Measurements from ENCODE around the gene MFSD2A.

The MFSD2A gene

GRCh38 chr1:39933956-39934941 lies 20.7 kb upstream of the MFSD2A start (continued):
- no peak for TF ChIP-seq TSHZ2 (CRISPR knock-in tag; IDR thresholded peaks at IDR 0.05)
- TF ChIP-seq ZFP3 (CRISPR knock-in tag; IDR thresholded peaks at IDR 0.05), result no peak
- TF ChIP-seq PPARA (CRISPR knock-in tag; IDR thresholded peaks at IDR 0.05; ENCODE audit: borderline replicate concordance), result no peak
- TF ChIP-seq, protein P1, sequence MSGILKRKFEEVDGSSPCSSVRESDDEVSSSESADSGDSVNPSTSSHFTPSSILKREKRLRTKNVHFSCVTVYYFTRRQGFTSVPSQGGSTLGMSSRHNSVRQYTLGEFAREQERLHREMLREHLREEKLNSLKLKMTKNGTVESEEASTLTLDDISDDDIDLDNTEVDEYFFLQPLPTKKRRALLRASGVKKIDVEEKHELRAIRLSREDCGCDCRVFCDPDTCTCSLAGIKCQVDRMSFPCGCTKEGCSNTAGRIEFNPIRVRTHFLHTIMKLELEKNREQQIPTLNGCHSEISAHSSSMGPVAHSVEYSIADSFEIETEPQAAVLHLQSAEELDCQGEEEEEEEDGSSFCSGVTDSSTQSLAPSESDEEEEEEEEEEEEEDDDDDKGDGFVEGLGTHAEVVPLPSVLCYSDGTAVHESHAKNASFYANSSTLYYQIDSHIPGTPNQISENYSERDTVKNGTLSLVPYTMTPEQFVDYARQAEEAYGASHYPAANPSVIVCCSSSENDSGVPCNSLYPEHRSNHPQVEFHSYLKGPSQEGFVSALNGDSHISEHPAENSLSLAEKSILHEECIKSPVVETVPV (CRISPR knock-in tag; IDR thresholded peaks at IDR 0.05), result no peak
- no peak for TF ChIP-seq ZNF8 (CRISPR knock-in tag; IDR thresholded peaks at IDR 0.05)
- no peak for TF ChIP-seq TOX (CRISPR knock-in tag; IDR thresholded peaks at IDR 0.05; ENCODE audit: borderline replicate concordance)

- no peak for TF ChIP-seq ZNF8 (CRISPR knock-in tag; IDR thresholded peaks at IDR 0.05)
- no peak for TF ChIP-seq ARNTL (CRISPR knock-in tag; IDR thresholded peaks at IDR 0.05; ENCODE audit: borderline replicate concordance, low read depth)
- no peak for TF ChIP-seq OSR1 (CRISPR knock-in tag; IDR thresholded peaks at IDR 0.05)
- TF ChIP-seq, protein P1 (CRISPR knock-in tag; IDR thresholded peaks at IDR 0.05), result no peak
- TF ChIP-seq GLIS3 (CRISPR knock-in tag; IDR thresholded peaks at IDR 0.05), result no peak
- TF ChIP-seq ESRRG (CRISPR knock-in tag; IDR thresholded peaks at IDR 0.05), result no peak
- TF ChIP-seq TSHZ2 (CRISPR knock-in tag; IDR thresholded peaks at IDR 0.05), result no peak
- TF ChIP-seq RARB (CRISPR knock-in tag; IDR thresholded peaks at IDR 0.05), result no peak
- TF ChIP-seq SNAI2 (CRISPR knock-in tag; IDR thresholded peaks at IDR 0.05), result no peak
- no peak for TF ChIP-seq ZC3H10 (CRISPR knock-in tag; IDR thresholded peaks at IDR 0.05)
- no peak for TF ChIP-seq ZFP30 (CRISPR knock-in tag; IDR thresholded peaks at IDR 0.05)
- no peak for TF ChIP-seq TOX (CRISPR knock-in tag; IDR thresholded peaks at IDR 0.05; ENCODE audit: borderline replicate concordance)
- no peak for TF ChIP-seq POU6F1 (CRISPR knock-in tag; IDR thresholded peaks at IDR 0.05; ENCODE audit: borderline replicate concordance, low read depth)
- TF ChIP-seq TCF4 (CRISPR knock-in tag; IDR thresholded peaks at IDR 0.05; ENCODE audit: borderline replicate concordance), result no peak
- ATAC-seq, result no peak
These were observed 18.0 kb upstream of the MFSD2A start for GRCh38 chr1:39936724-39937491.

GRCh38 chr1:39938856-39939255 lies 16.1 kb upstream of the MFSD2A start:
- TF ChIP-seq ZNF565 (CRISPR knock-in tag; conservative IDR thresholded peaks at IDR 0.05; ENCODE audit: low read depth) (no peak), RARB (CRISPR knock-in tag; IDR thresholded peaks at IDR 0.05) (no peak), OSR1 (CRISPR knock-in tag; IDR thresholded peaks at IDR 0.05) (no peak), ZFP30 (CRISPR knock-in tag; IDR thresholded peaks at IDR 0.05) (no peak), PPARA (CRISPR knock-in tag; IDR thresholded peaks at IDR 0.05; ENCODE audit: borderline replicate concordance) (no peak), ZNF8 (CRISPR knock-in tag; IDR thresholded peaks at IDR 0.05) (no peak), ZFP3 (CRISPR knock-in tag; IDR thresholded peaks at IDR 0.05) (no peak), GLIS3 (CRISPR knock-in tag; IDR thresholded peaks at IDR 0.05) (no peak), TOX (CRISPR knock-in tag; IDR thresholded peaks at IDR 0.05; ENCODE audit: borderline replicate concordance) (no peak), ZC3H10 (CRISPR knock-in tag; IDR thresholded peaks at IDR 0.05) (no peak)
- TF ChIP-seq, protein P1 (CRISPR knock-in tag; IDR thresholded peaks at IDR 0.05), result no peak
- ATAC-seq, result no peak
